Lung microvascular endothelial cell (primary cell): Measurements from ENCODE around the gene OR51B6. TPM values are rescaled to one million over a fixed set of nuclear protein-coding genes. Genes with fewer than 3 reads are reported as not detected.
"Not testable (repeated sequence)": the region's sequence is repeated elsewhere in the genome, so short reads cannot be mapped to it uniquely, and the experiment has no call there.

Experiments used
- DNase-seq, 2 donors: peaks; one replicate each; pipeline versions ENCODE4 v3.0.0 to v3.0.0-alpha.2; 2010; ENCODE audit warnings: low read depth in 2 of 2
- total RNA-seq: library from RNA; depleted of rRNA; stranded (reverse); fragments of >200 nt; gene quantifications from 2 replicates; pipeline ENCODE4 v1.2.1, GENCODE V29; 2014

The OR51B6 gene, protein sequence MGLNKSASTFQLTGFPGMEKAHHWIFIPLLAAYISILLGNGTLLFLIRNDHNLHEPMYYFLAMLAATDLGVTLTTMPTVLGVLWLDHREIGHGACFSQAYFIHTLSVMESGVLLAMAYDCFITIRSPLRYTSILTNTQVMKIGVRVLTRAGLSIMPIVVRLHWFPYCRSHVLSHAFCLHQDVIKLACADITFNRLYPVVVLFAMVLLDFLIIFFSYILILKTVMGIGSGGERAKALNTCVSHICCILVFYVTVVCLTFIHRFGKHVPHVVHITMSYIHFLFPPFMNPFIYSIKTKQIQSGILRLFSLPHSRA
- not detected in 2 replicates for total RNA-seq

DNA sequence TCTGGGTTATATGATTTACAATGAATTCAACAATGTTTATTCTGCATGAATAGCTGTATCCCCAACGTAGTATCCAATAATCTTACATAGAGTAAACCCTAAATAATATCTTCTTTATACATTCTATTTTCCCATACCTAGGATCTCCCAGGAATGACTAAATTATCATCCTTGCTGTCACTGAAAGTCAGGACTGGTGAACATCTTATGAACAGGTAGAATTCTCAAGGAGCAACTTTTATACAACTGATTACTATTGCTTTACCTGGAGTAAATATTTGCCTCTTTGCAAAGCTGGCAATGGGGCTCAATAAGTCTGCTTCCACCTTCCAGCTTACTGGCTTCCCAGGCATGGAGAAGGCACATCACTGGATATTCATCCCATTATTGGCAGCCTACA lies at the start of gene OR51B6:
OR51B6 (plus strand) TSS at position 301 of the 400 bp plus-strand sequence; CDS start at position 301, 0 bp downstream.
- no peak for DNase-seq

DNA sequence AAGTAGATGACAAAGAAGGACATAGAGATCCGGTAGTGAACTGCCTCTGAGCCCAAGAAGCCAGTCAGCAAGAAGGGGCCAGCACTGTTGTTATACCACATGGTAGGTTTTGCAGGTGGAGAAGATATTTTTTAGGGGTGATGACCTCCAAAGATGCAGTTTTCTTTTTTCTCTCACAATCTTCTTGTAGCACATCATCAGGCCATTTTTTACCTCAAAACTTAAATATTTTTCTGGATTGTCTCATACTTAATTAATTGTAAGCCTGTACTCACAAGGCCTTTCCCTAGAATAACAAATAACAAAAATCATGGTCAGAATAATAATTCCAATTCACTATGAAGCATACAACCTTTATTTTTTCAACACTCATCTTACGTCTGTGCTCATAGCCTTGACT lies 49.5 kb upstream of the OR51B6 start, which contains the start of gene OR51B4:
OR51B4 (minus strand) TSS at position 101 of the 400 bp plus-strand sequence; CDS start at position 101, 0 bp downstream.
- no peak for DNase-seq

DNA sequence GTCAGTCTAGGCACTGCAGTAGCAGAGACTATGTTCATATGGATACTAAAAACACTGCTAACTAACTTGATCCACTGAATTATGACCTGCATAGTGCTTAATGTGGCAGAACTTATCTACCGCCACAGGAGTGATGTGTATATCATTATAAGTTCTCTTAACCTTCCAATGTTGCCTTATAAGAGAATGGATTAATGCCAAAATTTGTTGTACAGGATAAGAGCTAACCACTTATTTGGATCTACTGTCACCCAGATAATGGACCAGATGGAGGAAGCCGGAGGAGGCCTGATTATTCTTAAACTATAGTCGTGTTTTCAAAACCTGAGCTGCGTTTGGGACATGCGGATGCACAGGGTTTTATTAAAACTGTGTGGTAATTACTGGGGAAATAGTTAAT lies 47.7 kb upstream of the OR51B6 start:
- no peak for DNase-seq

DNA sequence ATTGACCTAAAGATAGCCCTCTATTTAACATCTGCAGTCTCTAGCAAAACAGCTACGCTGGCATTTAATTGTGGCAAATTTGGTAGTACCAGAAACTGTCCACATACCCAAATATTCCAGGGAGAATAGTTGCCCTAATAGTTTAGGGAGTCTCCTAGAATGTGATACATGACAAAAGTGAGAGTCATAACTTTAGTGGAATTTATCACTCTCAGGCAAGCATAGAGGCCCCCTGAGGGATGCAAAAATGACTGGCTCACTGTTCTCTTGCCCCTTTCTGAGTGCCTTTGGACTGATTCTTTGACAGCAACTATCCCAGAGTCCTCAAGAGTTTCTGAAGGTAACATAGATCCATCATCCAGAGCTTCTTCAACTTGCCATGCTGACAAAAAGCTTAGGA lies 47.3 kb upstream of the OR51B6 start:
- no peak for DNase-seq

DNA sequence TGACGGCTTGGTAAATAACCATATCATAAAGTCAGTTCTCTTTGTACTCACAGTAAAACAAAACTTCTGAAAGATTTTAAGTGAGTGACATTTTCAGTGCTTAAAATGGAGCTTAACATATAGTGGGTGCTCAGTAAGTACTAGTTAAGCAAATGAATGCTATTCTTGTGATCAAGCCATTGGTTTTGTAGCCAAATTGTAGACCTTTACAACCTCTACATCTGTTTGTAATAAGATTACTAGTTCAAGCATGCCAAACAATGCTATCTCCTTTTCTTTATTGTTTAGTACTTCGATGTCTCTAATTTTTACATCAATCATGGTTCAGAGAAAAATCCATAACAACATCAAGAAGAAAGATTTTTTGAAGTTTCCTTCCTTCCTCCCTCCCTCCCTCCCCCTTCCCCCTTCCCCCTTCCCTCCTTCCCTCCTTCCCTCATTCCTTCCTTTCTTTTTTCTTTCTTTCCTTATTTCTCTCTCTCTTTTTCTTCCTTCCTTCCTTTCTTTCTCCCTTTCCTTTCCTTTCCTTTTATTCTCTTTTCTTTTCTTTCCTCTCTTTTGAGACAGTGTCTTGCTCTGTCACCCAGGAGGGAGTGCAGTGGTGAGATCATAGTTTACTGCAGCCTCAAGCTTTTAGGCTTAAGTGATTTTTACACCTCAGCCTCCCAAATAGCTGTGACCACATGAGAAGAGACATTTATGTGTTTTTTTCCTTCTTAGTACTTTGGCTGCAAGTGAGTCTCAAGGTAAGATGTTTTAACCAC lies 43.9 kb upstream of the OR51B6 start:
- DNase-seq = no peak

DNA sequence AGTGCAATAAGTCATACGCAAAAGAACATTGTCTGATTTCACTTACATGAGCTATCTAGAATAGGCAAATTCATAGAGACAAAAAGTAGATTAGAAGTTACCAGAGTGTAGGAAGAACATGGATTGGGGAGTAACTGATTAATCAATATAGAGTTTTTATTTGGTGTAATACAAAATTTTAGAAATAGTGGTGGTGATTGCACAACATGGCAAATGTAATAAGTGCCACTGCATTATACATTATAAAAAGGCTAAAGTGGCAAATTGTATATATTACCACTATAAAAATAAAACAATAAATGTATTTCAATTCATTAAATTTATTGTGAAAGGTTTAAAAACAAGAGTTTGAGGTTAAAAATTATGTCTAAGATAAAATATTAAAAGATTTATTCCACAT lies 40.9 kb upstream of the OR51B6 start:
- DNase-seq = no peak

DNA sequence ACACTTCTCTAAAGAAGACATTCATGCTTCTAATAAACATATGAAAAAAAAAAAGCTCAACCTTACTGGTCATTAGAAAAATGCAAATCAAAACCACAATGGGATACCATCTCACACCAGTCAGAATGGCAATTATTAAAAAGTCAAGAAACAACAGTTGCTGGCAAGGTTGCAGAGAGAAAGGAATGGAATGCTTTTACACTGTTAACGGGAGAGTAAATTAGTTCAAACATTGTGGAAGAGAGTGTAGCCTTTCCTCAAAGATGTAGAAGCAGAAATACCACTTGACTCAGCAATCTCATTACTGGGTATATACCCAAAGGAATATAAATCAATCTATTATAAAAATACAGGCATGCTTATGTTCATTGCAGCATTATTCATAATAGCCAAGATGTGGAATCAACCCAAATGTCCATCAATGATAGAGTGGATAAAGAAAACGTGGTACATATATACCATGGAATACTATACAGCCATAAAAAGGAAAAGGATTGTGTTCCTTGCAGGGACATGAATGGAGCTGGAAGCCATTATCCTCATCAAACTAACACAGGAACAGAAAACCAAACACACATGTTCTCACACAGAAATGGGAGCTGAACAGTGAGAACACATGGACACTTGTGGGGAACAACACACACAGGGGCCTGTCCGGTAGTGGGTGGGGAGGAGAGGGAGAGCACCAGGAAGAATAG lies 37.8 kb upstream of the OR51B6 start:
- not testable (repeated sequence) for DNase-seq

DNA sequence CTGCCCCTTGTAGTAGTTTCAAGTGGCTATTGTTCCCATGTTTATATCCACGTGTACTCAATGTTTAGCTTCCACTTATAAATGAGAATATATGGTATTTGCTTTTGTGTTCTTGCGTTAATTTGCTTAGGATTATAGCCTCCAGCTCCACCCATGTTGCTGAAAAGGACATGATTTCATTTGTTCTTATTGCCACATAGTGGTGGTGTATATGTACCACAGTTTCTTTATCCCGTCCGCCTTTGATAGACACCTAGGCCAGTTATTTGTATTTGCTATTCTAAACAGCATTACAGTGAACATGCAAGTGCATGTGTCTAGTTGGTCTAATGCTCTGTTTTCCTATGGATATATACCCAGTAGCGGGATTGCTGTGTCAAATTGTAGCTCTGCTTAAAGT lies 34.0 kb upstream of the OR51B6 start:
- no peak for DNase-seq

DNA sequence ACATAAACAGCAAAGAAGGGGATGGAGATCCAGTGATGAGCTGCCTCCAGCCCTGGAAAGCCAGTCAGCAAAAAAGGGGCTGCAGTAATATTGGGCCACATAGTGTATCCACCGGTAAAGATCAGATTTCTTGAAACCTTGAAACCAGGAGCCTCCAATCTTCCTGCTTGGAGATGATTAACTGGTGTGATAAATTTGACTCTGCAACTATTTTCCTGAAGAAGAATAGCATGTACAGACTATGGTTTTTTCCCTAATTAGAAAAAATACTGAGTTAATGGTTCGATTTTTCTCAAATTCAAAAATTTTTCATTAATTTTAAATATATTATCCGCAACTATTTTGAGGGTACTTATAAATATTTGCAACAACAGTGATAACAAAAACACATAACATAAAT lies 27.1 kb upstream of the OR51B6 start, which contains the start of gene OR51B2:
OR51B2 (minus strand) TSS at position 101 of the 400 bp plus-strand sequence; CDS start at position 101, 0 bp downstream.
- no peak for DNase-seq

DNA sequence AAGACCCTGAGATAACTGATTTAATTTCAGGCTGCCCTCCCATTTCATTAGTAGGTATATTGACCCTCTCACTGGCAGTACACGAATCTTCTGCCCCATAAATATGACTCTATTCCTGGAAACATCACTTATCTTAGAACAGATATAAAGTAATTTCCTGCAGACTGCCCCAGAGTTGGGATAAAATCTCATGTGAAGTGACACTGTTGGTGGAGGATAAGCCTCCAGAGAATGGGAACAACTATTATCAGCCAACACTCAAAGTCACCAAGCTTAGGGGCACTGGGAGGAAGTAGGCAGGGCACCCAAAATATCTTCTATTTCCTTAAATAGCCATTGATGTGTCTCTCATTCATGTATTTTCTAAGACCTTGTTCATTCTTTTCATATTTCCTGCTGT lies 16.1 kb upstream of the OR51B6 start:
- no peak for DNase-seq

DNA sequence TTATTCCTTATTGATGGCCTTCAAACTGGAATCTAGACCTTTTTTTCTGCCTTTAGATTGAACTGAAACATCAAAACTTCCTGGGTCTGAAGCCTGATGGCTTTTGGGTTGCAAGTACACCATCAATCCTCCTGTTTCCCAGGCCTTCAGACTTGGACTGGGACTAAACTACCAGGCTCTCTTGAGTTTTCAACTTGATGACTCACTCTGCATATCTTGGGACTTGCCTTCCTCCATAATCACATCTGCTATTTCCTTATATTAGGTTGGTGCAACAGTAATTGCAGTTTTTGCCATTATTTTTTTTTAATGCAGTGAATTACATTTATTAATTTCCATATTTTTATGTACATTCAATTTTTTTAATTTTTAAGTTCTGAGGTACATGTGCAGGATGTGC lies 15.0 kb upstream of the OR51B6 start:
- peak in 1 of 2 donors; percentile 27 for DNase-seq

DNA sequence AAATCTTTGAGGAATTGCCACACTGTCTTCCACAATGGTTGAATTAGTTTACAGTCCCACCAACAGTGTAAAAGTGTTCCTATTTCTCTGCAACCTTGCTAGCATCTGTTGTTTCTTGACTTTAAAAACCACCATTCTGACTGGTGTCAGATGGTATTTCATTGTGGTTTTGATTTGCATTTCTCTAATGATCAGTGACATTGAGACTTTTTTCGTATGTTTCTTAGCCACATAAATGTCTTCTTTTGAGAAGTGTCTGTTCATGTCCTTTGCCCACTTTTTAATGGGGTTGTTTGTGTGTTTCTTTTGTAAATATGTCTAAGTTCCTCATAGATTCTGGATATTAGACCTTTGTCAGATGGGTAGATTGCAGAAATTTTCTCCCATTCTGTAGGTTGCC lies 14.1 kb upstream of the OR51B6 start:
- DNase-seq = not testable (repeated sequence)

DNA sequence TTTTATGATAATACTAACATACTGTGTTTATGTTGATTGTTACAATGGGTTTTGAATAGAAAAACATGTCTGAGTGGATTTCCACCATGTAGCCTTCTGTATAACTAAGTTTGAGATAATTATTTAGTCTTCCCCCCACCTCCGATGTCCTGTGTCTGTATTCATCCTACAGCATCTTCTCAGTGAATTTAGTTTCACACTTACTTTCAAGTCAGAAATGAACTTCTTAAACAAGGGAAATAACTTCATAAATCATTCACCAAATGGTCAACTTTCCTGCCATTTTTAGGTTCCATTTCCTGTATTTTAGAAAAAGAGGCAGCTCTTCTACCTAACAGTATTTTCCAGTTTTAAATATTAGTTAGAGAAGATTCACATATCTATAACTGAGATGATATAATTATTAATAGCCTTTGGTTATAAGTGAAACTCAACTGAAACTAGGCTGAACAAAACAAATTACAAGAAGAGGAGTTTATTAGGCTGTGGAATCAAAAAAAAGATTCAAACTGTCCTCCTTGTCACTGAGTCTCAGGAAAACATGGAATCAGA lies 11.5 kb upstream of the OR51B6 start:
- no peak for DNase-seq

DNA sequence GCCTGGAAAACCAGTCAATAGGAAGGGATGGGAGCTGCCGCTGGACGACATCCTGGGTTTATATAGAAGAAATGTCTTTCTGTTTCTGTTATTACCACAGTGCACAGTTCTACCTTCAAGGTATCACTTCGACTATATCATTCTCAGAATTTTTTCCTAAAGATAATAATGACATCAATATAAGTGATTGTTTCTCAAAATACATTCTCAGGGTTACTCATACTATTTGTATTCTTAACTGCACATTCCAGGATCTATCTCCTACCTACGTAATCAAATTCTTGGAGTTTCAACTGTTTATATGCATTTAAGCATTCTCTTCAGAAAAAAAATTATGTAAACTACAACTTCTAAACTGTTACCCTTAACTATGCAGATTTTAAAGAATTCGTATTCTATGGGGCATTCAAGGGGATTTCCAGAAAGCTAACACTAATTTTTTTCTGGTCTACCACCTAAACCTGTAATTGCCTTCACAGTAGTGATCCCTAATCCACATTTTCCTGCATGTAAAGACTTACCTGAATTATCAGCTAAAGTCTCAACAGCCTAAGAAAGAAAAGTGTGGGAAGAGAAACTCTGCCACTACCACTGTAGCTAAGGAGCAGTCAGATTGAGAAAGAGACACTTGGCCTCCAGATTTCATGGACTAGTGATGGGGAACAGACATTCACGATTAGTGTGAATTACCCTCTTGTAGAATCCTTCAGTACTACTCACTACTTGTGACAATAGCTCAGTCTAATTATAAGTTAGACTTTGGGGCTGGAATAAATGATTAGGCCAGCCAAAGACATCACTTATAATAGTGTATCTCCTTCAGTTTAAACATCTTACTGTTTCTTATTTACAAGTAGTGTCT lies 7.6 kb upstream of the OR51B6 start, which contains the start of gene OR51B5:
OR51B5 (minus strand) TSS at position 51 of the 862 bp plus-strand sequence; CDS start at position 51, 0 bp downstream.
- DNase-seq = no peak

DNA sequence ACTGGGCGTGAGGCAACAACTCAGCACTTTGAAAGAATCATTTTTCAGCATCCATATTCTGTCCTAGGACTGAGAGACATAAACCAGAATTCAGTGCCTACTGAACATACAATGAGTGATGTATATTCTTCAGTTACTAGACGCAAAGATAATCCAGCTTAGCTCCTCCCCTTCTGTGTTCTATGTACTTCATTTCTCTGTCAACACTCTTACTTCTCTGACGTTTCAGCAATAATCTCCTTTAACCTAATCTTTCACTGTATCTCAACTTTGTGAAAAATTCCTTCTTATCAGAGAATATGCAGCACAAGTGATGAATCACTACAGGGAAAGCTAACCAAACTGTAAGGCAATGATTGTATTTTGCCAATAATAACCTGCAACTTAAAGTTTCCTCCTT lies 5.5 kb upstream of the OR51B6 start:
- no peak for DNase-seq

DNA sequence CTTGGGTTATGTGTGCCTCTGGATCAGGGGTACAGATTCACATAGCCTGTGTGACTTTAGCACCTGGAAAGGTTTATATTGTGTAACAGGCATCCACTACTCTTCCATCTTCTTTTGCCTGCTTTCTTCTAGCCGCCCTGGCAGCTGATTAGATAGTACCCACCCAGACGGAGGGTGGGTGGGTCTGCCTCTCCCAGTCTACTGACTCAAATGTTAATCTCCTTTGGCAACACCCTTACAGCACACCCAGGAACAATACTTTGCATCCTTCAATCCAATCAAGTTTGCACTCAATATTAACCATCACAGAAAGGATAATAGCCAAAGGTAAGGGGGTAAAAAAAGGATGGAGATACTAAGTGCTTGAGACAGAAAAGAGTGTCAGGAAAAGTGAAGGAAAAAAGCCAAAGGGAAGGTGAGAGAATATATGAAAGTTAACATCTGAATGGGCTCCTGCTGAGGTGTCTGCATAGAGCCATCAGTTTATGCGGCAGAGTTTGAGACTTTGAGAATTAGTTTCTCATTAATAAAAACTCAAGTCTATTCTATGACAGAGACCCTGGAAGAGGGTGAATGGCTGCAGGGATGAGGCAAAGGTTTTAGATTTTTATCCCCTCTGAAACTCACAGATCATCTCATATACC lies 2.6 kb upstream of the OR51B6 start:
- no peak for DNase-seq

DNA sequence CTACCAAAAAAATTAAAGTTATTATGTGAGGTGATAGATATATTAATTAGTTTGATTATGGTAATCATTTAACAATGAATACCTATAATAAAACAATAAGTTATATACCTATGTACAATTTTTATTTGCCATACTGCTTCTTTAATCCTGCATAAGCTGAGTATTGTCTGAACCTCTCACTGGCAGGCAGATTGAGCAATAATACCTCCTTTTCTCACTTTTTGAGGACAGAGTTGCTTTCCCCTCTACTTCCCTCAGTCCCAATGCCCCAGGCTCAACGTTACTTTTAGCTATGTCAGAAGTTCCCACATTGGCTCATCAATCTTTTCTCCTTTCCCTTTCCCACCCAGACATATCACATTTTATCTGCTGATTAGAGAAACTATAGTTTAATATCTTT lies 1.8 kb upstream of the OR51B6 start:
- DNase-seq = no peak

DNA sequence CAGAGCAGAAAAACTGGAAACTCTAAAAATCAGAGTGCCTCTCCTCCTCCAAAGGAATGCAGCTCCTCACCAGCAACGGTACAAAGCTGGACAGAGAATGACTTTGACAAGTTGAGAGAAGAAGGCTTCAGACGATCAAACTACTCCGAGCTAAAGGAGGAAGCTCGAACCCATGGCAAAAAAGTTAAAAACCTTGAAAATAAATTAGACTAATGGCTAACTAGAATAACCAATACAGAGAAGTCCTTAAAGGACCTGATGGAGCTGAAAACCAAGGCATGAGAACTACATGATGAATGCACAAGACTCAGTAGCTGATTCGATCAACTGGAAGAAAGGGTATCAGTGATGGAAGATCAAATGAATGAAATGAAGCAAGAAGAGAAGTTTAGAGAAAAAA lies 4.7 kb downstream of the OR51B6 start:
- not testable (repeated sequence) for DNase-seq

DNA sequence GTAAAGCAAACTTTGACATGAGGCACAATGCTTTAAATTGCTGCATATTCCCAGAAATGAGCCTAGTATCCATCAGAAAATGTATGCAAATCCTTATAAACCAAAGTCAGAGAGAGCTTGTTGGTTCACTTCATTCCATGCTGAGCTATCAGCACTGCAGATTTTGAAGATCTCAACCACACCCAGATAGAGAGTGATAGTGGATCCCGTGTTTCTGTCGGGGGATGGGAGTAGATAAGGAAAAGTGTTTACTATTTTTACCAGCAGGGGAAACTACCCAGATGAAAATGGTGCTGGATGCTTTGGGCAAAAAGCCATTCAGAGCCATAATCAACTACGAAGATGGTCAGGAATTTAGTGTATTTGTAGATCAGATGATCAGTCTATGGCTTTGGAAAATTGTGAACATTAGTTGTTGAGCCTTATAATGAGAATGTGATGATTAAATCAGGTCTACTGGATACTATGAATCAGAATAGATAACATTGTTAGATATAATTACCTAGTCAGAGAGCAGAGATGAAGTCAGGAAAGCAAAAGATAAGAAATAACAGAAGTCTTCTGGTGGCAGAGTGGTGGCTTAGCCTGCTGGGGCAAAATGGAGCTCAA lies 10.8 kb downstream of the OR51B6 start:
- DNase-seq = no peak

DNA sequence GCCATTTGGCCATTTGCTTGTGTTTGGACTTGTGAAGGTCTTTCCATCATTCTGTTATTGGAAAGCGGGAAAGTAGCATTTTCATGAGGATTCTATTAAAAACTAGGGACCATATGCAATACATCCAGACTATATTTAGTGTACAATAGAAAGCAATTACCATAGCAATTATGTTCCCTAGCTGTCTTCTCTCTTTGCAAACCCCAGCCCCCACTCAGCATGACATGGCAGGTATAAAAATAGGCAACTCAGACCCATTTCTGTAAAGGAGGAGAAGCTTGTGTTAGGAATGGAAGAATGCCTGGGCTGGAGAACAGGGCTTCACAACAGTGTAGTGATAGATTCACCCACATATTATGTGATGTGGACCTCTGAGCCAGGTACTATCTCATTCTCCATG lies 12.4 kb downstream of the OR51B6 start:
- no peak for DNase-seq
